Tibial artery (tissue), 4 donors: ENCODE data around the gene FAM13A.
"Not testable (repeated sequence)": the region's sequence is repeated elsewhere in the genome, so short reads cannot be mapped to it uniquely, and the experiment has no call there.

ENCODE experiments used
- DNase-seq, 2 donors: peaks; one replicate each; pipeline ENCODE4 v3.0.0-alpha.2; 2019
- H3K27ac ChIP-seq, 2 donors: fragments of 200-600 bp; sonication (generic) in 1 of 2; 1 replicate in 1 of 2; 2 replicates in 1 of 2; pipeline ENCODE4 v1.5.1; 2018 to 2019; ENCODE audit warnings: mild to moderate bottlenecking in 1 of 2
- H3K27me3 ChIP-seq, 2 donors: fragments of 200-600 bp; sonication (generic) in 1 of 2; one replicate each; pipeline versions ENCODE4 v1.5.1 to v1.6.0; 2016 to 2019
- H3K36me3 ChIP-seq, 3 donors: fragments of 200-600 bp; sonication (generic) in 2 of 3; one replicate each; pipeline ENCODE4 v1.5.1; 2016 to 2019; ENCODE audit warnings: mild to moderate bottlenecking in 2 of 3
- H3K4me1 ChIP-seq, 4 donors: fragments of 200-600 bp; sonication (generic) in 2 of 4; 1 replicate in 3 of 4; 2 replicates in 1 of 4; pipeline ENCODE4 v1.5.1; 2016 to 2019
- H3K4me3 ChIP-seq, 2 donors: fragments of 200-600 bp; sonication (generic) in 1 of 2; 1 replicate in 1 of 2; 2 replicates in 1 of 2; pipeline ENCODE4 v1.5.1; 2018 to 2019; ENCODE audit warnings: mild to moderate bottlenecking in 2 of 2
- H3K9me3 ChIP-seq, 3 donors: fragments of 200-600 bp; sonication (generic) in 1 of 3; one replicate each; pipeline ENCODE4 v1.5.1; 2016 to 2019
- intact Hi-C: fragments of 100-400 bp; cut with DNase I; formaldehyde crosslinking; loops from one replicate; pipeline ENCODE4 v1.15.0; 2023; ENCODE audit warnings: low total_unique reads
- TF ChIP-seq, protein P1 (sequence below), 2 experiments: fragments of 200-600 bp in 1 of 2; fragments of 450-650 bp in 1 of 2; IDR thresholded peaks; one replicate each; pipeline ENCODE4 v1.5.1; 2017 to 2019; ENCODE audit warnings: antibody characterized with exemption in 2 of 2, mild to moderate bottlenecking in 1 of 2, moderate library complexity in 1 of 2

FAM13A gene

GRCh38 chr4:88998001-88998400 lies 59.0 kb downstream of the FAM13A start:
- Histone ChIP-seq H3K4me1 (no peaks in the 10 kb centered on the region), H3K4me3 (no peak overlapping the region), H3K36me3 (peaks cover 0 to 6% (median 0%) of the 10 kb centered on the region in 3 donors), H3K27me3 (no peaks in the 10 kb centered on the region), H3K9me3 (no peaks in the 10 kb centered on the region), H3K27ac (no peak overlapping the region)
- TF ChIP-seq, protein P1, sequence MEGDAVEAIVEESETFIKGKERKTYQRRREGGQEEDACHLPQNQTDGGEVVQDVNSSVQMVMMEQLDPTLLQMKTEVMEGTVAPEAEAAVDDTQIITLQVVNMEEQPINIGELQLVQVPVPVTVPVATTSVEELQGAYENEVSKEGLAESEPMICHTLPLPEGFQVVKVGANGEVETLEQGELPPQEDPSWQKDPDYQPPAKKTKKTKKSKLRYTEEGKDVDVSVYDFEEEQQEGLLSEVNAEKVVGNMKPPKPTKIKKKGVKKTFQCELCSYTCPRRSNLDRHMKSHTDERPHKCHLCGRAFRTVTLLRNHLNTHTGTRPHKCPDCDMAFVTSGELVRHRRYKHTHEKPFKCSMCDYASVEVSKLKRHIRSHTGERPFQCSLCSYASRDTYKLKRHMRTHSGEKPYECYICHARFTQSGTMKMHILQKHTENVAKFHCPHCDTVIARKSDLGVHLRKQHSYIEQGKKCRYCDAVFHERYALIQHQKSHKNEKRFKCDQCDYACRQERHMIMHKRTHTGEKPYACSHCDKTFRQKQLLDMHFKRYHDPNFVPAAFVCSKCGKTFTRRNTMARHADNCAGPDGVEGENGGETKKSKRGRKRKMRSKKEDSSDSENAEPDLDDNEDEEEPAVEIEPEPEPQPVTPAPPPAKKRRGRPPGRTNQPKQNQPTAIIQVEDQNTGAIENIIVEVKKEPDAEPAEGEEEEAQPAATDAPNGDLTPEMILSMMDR (IDR thresholded peaks at IDR 0.05), result no peak
- intact Hi-C loops, result no loop called here
- no peak for DNase-seq

DNA sequence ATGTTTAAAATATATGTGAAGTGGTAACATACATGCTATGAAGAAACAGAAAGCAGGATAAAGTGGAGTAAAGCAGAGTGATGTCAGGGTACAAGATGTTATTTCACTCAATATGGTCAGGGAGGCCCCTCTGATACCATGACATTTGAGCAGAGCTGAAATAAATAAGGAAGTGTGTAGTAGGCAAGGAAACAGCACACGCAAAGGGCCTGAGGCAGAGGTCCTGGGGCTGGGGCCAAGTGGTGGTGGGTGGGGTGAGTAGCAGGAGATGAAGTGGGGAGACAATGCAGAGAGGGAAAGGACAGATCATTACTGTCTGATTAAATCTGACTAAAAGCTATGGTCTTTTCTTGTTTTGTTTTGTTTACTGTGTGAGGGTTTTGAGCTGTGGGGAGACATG lies 61.1 kb downstream of the FAM13A start:
- Histone ChIP-seq H3K4me3 (no peak overlapping the region), H3K36me3 (peaks cover 0 to 6% (median 0%) of the 10 kb centered on the region in 3 donors), H3K27me3 (no peaks in the 10 kb centered on the region), H3K27ac (no peak overlapping the region), H3K9me3 (no peaks in the 10 kb centered on the region), H3K4me1 (peaks cover 0 to 12% (median 0%) of the 10 kb centered on the region in 4 donors)
- TF ChIP-seq, protein P1 (IDR thresholded peaks at IDR 0.05), result no peak
- DNase-seq, result no peak
- intact Hi-C loops, result no loop called here

- H3K27me3 ChIP-seq, H3K4me3 ChIP-seq, H3K9me3 ChIP-seq, H3K36me3 ChIP-seq, intact Hi-C loops, DNase-seq, H3K27ac ChIP-seq: not testable (repeated sequence)
- H3K4me1 ChIP-seq, result peaks cover 0 to 18% (median 3%) of the 10 kb centered on the region in 4 donors
These were observed 61.7 kb downstream of the FAM13A start for GRCh38 chr4:88995257-88995656.

DNA sequence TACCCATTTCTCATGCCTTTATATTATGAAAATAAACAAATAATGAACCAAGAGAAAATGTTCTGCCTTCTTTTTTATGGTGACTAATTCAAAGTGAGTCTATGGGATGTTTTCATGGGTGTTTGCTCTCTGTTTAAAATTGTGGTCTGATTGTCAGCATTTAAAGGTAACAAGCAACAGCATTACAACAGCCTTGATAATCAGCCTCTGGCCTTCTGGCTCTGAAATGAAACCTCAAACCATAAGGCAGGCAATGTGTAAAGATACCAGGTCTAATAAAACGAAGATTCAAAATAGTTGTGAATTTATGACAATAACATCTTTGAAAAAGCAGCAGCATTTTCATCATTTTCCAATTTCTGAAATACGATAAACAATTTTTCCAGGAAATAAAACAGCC lies 63.7 kb downstream of the FAM13A start:
- H3K4me1 ChIP-seq, result peaks cover 0 to 24% (median 5%) of the 10 kb centered on the region in 4 donors
- DNase-seq, result no peak
- TF ChIP-seq, protein P1 (IDR thresholded peaks at IDR 0.05), result no peak
- no peaks in the 10 kb centered on the region for H3K27me3 ChIP-seq
- H3K36me3 ChIP-seq, result peaks cover 0 to 6% (median 0%) of the 10 kb centered on the region in 3 donors
- no peaks in the 10 kb centered on the region for H3K9me3 ChIP-seq
- no peak overlapping the region for H3K4me3 ChIP-seq
- no peak overlapping the region for H3K27ac ChIP-seq
- intact Hi-C loops, result no loop called here

GRCh38 chr4:88991746-88992145 lies 65.2 kb downstream of the FAM13A start:
- H3K4me3 ChIP-seq, result no peak overlapping the region
- TF ChIP-seq, protein P1 (IDR thresholded peaks at IDR 0.05), result no peak
- H3K27ac ChIP-seq, result no peak overlapping the region
- peaks cover 0 to 6% (median 0%) of the 10 kb centered on the region in 3 donors for H3K36me3 ChIP-seq
- no peaks in the 10 kb centered on the region for H3K27me3 ChIP-seq
- no peaks in the 10 kb centered on the region for H3K9me3 ChIP-seq
- intact Hi-C loops, result no loop called here
- peaks cover 0 to 24% (median 5%) of the 10 kb centered on the region in 4 donors for H3K4me1 ChIP-seq
- no peak for DNase-seq

GRCh38 chr4:88989990-88990389 lies 67.0 kb downstream of the FAM13A start:
- Histone ChIP-seq H3K4me3 (no peak overlapping the region), H3K27ac (peak overlapping the region in 1 of 2 donors; percentile 35), H3K9me3 (no peaks in the 10 kb centered on the region), H3K36me3 (peaks cover 0 to 6% (median 0%) of the 10 kb centered on the region in 3 donors), H3K27me3 (no peaks in the 10 kb centered on the region), H3K4me1 (peaks cover 0 to 24% (median 5%) of the 10 kb centered on the region in 4 donors)
- intact Hi-C loops, result no loop called here
- TF ChIP-seq, protein P1 (IDR thresholded peaks at IDR 0.05), result no peak
- no peak for DNase-seq
